Neural crest cell (in vitro differentiated cells): ENCODE results near the gene PRXL2A. TPM values are rescaled to one million over a fixed set of nuclear protein-coding genes. Genes with fewer than 3 reads are reported as not detected.

ENCODE experiments used
- DNase-seq: peaks from one replicate; pipeline ENCODE4 v3.0.0; 2021; ENCODE audit warnings: low read depth, mixed read lengths, low spot score
- H3K27ac Mint-ChIP-seq: one replicate; pipeline ENCODE4 v1.8.0; 2021; ENCODE audit warnings: mild to moderate bottlenecking, mixed read lengths; ENCODE audit not compliant: unreplicated experiment
- H3K27me3 Mint-ChIP-seq: 2 replicates; pipeline ENCODE4 v1.8.0; 2021; ENCODE audit warnings: low read depth, mild to moderate bottlenecking, mixed read lengths
- H3K36me3 Mint-ChIP-seq: 2 replicates; pipeline ENCODE4 v1.8.0; 2021; ENCODE audit warnings: low read depth, mild to moderate bottlenecking, mixed read lengths
- H3K4me1 Mint-ChIP-seq: 2 replicates; pipeline ENCODE4 v1.8.0; 2021; ENCODE audit warnings: mixed read lengths
- H3K4me3 Mint-ChIP-seq: one replicate; pipeline ENCODE4 v1.8.0; 2021; ENCODE audit warnings: mild to moderate bottlenecking, mixed read lengths
- H3K9me3 Mint-ChIP-seq: 2 replicates; pipeline ENCODE4 v1.8.0; 2021; ENCODE audit warnings: mixed read lengths
- total RNA-seq: library from RNA; stranded (reverse); gene quantifications from 2 replicates; pipeline ENCODE4 v1.2.1, GENCODE V29; 2021
- TF ChIP-seq, protein P1 (sequence below): fragments of 200-600 bp; sonication (generic); conservative IDR thresholded peaks from 2 replicates; pipeline ENCODE4 v1.5.0; 2021; ENCODE audit warnings: antibody characterized with exemption, mild to moderate bottlenecking

PRXL2A gene
- total RNA-seq, 1 donor from 2014 or later = 161 TPM

- no peak for DNase-seq
- Mint-ChIP-seq H3K4me3 (no peak overlapping the region), H3K4me1 (peaks cover 42% of the 10 kb centered on the region), H3K27me3 (no peaks in the 10 kb centered on the region), H3K36me3 (no peaks in the 10 kb centered on the region), H3K27ac (no peak overlapping the region), H3K9me3 (no peaks in the 10 kb centered on the region)
- TF ChIP-seq, protein P1, sequence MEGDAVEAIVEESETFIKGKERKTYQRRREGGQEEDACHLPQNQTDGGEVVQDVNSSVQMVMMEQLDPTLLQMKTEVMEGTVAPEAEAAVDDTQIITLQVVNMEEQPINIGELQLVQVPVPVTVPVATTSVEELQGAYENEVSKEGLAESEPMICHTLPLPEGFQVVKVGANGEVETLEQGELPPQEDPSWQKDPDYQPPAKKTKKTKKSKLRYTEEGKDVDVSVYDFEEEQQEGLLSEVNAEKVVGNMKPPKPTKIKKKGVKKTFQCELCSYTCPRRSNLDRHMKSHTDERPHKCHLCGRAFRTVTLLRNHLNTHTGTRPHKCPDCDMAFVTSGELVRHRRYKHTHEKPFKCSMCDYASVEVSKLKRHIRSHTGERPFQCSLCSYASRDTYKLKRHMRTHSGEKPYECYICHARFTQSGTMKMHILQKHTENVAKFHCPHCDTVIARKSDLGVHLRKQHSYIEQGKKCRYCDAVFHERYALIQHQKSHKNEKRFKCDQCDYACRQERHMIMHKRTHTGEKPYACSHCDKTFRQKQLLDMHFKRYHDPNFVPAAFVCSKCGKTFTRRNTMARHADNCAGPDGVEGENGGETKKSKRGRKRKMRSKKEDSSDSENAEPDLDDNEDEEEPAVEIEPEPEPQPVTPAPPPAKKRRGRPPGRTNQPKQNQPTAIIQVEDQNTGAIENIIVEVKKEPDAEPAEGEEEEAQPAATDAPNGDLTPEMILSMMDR = no peak
Measured at GRCh38 chr10:80447436-80448190, 39.3 kb downstream of the PRXL2A start.

DNA sequence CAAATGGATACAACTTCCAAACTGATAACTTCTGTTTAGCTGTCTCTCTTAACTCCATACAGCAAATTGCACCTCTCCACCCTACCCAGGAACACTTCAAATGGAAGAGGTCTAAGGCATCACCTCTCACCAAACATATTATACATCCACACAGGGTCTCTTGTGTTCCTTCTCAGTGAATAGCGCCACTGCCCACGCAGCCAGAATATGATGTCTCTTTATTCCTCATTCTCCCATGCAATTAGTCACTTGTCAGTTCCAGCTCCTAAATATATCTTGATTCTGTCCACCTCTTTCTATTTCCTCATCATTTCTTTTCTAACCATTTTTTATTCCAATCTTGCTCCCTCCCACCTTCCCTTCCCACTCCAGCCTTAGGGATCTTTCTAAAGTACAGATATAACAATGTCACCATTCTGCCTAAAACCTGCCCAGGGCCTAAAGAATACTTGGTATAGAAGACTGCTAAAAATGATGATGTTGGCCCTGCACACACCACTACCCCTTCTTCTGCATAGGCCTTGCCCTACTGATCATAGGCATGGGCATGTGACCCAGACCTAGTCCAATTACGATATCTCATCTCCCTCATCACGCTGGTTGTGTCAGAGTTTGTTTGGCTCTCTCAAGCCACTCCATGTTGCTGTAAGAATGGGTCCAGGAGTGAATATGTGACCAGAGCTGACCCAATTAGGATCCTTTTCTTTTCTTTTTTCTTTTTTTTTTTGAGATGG lies 40.0 kb downstream of the PRXL2A start:
- Mint-ChIP-seq H3K27me3 (no peaks in the 10 kb centered on the region), H3K36me3 (no peaks in the 10 kb centered on the region), H3K27ac (no peak overlapping the region), H3K4me1 (peaks cover 41% of the 10 kb centered on the region), H3K9me3 (no peaks in the 10 kb centered on the region), H3K4me3 (no peak overlapping the region)
- TF ChIP-seq, protein P1 = no peak
- DNase-seq = no peak

DNA sequence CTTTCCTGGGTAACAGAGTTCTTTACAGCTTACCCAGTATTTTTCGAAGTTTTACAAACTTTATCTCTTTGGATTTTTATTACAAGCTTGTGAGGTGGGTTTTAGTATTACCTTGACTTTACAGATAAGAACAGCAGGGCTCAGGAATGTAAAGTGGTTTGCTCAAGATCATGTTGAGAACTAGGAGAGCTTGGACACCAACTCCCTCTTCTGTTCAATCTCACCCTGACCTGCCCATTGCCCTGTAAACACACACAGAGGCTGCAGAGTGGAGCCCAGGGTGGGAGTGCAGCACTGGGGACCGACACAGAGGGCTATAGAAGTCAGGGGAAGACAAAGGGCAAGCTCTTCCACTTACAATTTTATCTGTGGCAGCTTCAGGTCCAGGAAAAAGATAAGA lies 41.2 kb downstream of the PRXL2A start:
- TF ChIP-seq, protein P1 = no peak
- Mint-ChIP-seq H3K27ac (no peak overlapping the region), H3K4me1 (peaks cover 30% of the 10 kb centered on the region), H3K9me3 (no peaks in the 10 kb centered on the region), H3K27me3 (peaks cover 2% of the 10 kb centered on the region), H3K36me3 (no peaks in the 10 kb centered on the region), H3K4me3 (peak overlapping the region; percentile 20)
- DNase-seq = no peak

DNA sequence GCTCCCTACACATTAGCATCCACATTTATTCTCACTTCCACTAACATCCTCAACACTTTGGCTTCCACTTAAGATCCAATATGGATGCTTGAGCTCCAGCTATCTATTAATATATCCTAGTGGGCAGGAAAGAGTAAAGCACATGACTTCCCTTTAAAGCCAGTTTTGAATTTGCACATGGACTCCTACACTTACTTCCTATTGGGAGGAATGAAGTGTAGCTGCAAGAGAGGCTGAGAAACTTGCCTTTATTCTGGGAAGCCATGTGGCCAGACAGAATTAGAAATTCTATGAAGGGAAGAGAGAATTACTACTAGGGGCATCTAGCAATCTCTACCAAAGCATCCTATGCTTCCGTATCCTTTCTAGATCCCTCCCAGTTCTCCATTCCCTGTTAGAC lies 42.8 kb downstream of the PRXL2A start:
- no peak overlapping the region for H3K27ac Mint-ChIP-seq
- no peaks in the 10 kb centered on the region for H3K36me3 Mint-ChIP-seq
- no peak overlapping the region for H3K4me3 Mint-ChIP-seq
- peaks cover 35% of the 10 kb centered on the region for H3K4me1 Mint-ChIP-seq
- TF ChIP-seq, protein P1 = no peak
- H3K9me3 Mint-ChIP-seq = no peaks in the 10 kb centered on the region
- no peak for DNase-seq
- peaks cover 2% of the 10 kb centered on the region for H3K27me3 Mint-ChIP-seq

- H3K27ac Mint-ChIP-seq = no peak overlapping the region
Measured at GRCh38 chr10:80452069-80452468, 43.7 kb downstream of the PRXL2A start.

More at GRCh38 chr10:80452069-80452468, 43.7 kb downstream of the PRXL2A start:
- no peak for DNase-seq
- TF ChIP-seq, protein P1 = no peak
- Mint-ChIP-seq H3K36me3 (no peaks in the 10 kb centered on the region), H3K27me3 (peaks cover 2% of the 10 kb centered on the region), H3K4me3 (no peak overlapping the region), H3K4me1 (peaks cover 30% of the 10 kb centered on the region), H3K9me3 (no peaks in the 10 kb centered on the region)
